BLaER1 treated with 17β-estradiol and CSF1 and Interleukin-3, amounts not matched to agents 10 nM and 100 nM (cell line): Measurements from ENCODE around the gene TBX3.
A peak's percentile ranks its signal among the peaks of the same experiment; 100 is the strongest.
"Not testable (repeated sequence)": the region's sequence is repeated elsewhere in the genome, so short reads cannot be mapped to it uniquely, and the experiment has no call there.

Experiments
- H3K27ac ChIP-seq, 11 experiments: shearing (Covaris generic); formaldehyde crosslinking; 2 replicates each; pipeline ENCODE4 v1.8.1; 2022
- H3K27me3 ChIP-seq, 11 experiments: shearing (Covaris generic); formaldehyde crosslinking; 2 replicates each; pipeline ENCODE4 v1.8.1; 2022
- H3K36me3 ChIP-seq, 11 experiments: shearing (Covaris generic); formaldehyde crosslinking; 2 replicates each; pipeline ENCODE4 v1.8.1; 2022
- H3K4me1 ChIP-seq, 10 experiments: shearing (Covaris generic); formaldehyde crosslinking; 2 replicates each; pipeline ENCODE4 v1.8.1; 2022
- H3K4me2 ChIP-seq, 11 experiments: shearing (Covaris generic); formaldehyde crosslinking; 2 replicates each; pipeline ENCODE4 v1.8.1; 2022
- H3K4me3 ChIP-seq, 10 experiments: shearing (Covaris generic); formaldehyde crosslinking; 2 replicates each; pipeline ENCODE4 v1.8.1; 2022
- H3K9ac ChIP-seq, 11 experiments: shearing (Covaris generic); formaldehyde crosslinking; 2 replicates each; pipeline ENCODE4 v1.8.1; 2022
- H3K9me3 ChIP-seq, 11 experiments: shearing (Covaris generic); formaldehyde crosslinking; replicated peaks in 1 of 11; 2 replicates each; pipeline ENCODE4 v1.8.1; 2022
- H4K20me1 ChIP-seq, 11 experiments: shearing (Covaris generic); formaldehyde crosslinking; 2 replicates each; pipeline ENCODE4 v1.8.1; 2022
- Cebpa-rat ChIP-seq, 11 experiments: shearing (Covaris generic); IDR thresholded peaks; 2 replicates each; pipeline ENCODE4 v1.8.1; 2022

TBX3 gene

DNA sequence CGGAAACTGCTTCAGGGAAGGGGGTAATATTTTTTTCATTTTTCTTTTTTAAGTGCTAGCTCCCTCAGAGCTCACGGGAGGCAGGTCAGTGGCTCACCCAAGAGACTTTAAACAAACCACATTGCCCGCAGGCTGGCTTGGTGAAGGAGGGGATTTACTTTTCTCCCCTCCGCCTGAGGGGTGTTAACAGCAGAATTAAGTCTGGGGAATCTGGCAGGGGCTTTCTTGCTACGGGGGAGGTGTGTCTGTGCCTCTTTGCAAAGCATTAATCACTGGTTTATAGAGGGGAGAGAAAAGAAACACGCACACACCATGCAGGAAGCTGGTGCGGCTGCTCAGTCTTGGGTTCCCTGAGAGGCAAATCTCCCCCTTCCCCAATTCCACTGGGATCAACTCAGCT lies 26.2 kb upstream of the TBX3 start:
- Histone ChIP-seq H3K4me2 (peak overlapping the region in 7 of 11 experiments; percentile 30 to 57 (median 44); a peak in 14 of 22 replicates), H3K4me3 (no peak overlapping the region), H3K4me1 (peaks cover 0 to 10% (median 7%) of the 10 kb centered on the region in 10 experiments; a peak in 12 of 20 replicates), H3K9ac (no peak overlapping the region), H3K27ac (no peak overlapping the region), H3K36me3 (no peaks in the 10 kb centered on the region), H4K20me1 (peaks cover 0 to 4% (median 0%) of the 10 kb centered on the region in 11 experiments; a peak in 2 of 22 replicates), H3K27me3 (peaks cover 0 to 28% (median 15%) of the 10 kb centered on the region in 11 experiments; a peak in 16 of 22 replicates), H3K9me3 (peaks cover 5 to 9% (median 7%) of the 10 kb centered on the region in 11 experiments; a peak in 19 of 22 replicates)
- TF ChIP-seq Cebpa-rat (IDR thresholded peaks at IDR 0.05) = no peak

DNA sequence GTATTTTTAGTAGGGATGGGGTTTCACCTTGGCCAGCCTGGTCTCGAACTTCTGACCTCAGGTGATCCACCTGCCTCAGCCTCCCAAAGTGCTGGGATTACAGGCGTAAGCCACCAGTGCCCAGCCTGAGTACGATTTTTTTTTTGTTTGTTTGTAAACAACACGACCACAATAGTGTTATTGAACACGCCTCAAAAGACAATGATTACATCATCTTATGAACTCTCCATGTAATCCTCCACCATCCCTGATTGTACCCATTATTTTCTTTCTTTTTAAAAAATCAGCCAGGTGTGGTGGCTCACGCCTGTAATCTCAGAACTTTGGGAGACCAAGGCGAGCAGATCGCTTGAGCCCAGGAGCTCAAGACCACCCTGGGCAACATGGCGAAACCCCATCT lies 25.1 kb upstream of the TBX3 start:
- Histone ChIP-seq H3K27me3 (peaks cover 5 to 38% (median 25%) of the 10 kb centered on the region in 11 experiments), H3K9ac (no peak overlapping the region), H3K4me3 (no peak overlapping the region), H3K27ac (no peak overlapping the region), H3K4me1 (peaks cover 0 to 10% (median 7%) of the 10 kb centered on the region in 10 experiments; a peak in 12 of 20 replicates), H3K36me3 (no peaks in the 10 kb centered on the region), H4K20me1 (peaks cover 0 to 4% (median 0%) of the 10 kb centered on the region in 11 experiments; a peak in 5 of 22 replicates), H3K9me3 (peaks cover 5 to 9% (median 7%) of the 10 kb centered on the region in 11 experiments; a peak in 19 of 22 replicates), H3K4me2 (no peak overlapping the region)
- TF ChIP-seq Cebpa-rat (IDR thresholded peaks at IDR 0.05) = no peak

DNA sequence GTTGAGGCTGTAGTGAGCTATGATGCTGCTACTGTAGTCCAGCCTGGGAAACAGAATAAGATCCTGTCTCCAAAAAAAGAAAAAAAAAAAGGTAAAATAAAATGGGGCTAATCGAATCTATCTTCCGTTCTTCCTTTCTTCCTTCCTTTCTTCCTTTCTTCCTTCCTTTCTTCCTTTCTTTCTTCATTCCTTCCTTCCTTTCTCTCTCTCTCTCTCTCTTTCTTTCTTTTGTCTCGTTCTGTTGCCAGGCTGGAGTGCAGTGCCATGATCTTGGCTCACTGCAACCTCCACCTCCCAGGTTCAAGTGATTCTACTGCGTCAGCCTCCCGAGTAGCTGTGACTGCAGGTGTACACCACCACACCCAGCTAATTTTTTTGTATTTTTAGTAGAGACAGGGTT lies 24.6 kb upstream of the TBX3 start:
- H3K9me3 ChIP-seq, H3K27ac ChIP-seq, H3K4me3 ChIP-seq, H4K20me1 ChIP-seq, H3K36me3 ChIP-seq, H3K9ac ChIP-seq, H3K4me2 ChIP-seq, H3K4me1 ChIP-seq: not testable (repeated sequence)
- peaks cover 10 to 43% (median 31%) of the 10 kb centered on the region in 11 experiments for H3K27me3 ChIP-seq

DNA sequence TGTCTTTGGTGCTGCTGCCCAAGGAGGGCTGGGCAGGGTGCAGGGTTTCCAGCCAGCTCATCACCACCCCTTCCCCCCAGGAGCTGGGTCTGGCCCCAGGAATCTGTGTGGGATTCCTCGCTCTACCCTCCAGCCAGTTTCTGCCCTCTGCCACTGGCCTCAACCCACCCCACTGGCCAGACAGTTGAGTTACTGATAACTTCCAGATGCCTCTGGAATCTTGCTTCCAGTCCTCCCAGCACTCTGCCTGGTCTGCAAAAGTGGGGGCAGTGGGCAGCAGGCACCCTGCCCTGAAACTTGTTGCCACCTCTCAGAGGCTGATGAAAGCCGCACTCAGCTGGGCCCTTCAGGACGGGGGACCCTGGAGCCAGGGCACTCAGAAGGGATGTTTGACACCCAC lies 20.1 kb upstream of the TBX3 start:
- TF ChIP-seq Cebpa-rat (IDR thresholded peaks at IDR 0.05) = no peak
- H3K27ac ChIP-seq = no peak overlapping the region
- peaks cover 0 to 36% (median 27%) of the 10 kb centered on the region in 11 experiments; a peak in 15 of 22 replicates for H4K20me1 ChIP-seq
- H3K9me3 ChIP-seq = no peaks in the 10 kb centered on the region
- no peak overlapping the region for H3K4me3 ChIP-seq
- no peaks in the 10 kb centered on the region for H3K36me3 ChIP-seq
- H3K4me1 ChIP-seq = peaks cover 9 to 23% (median 19%) of the 10 kb centered on the region in 10 experiments
- peaks cover 55 to 73% (median 63%) of the 10 kb centered on the region in 11 experiments for H3K27me3 ChIP-seq
- no peak overlapping the region for H3K9ac ChIP-seq
- no peak overlapping the region for H3K4me2 ChIP-seq

DNA sequence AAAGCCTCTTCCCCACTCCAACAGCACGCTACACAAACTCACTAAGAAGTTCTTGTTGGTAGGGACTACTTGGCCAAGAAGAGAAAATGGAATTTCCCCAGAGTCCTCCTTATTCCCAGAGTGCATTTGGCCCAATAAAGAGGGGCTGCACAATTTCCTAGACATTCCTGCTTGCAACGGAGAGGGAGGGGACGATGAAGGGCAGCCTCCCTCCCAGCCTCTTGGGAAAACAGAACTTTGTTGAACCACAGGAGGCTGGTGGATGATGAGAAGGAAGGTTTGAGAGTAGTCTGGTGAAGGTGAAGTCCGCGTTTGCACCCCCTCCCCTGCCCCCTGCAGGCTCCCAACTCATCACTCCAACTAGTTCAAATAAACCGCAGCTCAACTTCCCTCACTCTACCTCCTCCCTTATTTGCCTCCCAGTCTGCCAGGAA lies 19.1 kb upstream of the TBX3 start:
- no peak overlapping the region for H3K9ac ChIP-seq
- H4K20me1 ChIP-seq = peaks cover 0 to 45% (median 30%) of the 10 kb centered on the region in 11 experiments; a peak in 16 of 22 replicates
- no peaks in the 10 kb centered on the region for H3K36me3 ChIP-seq
- peak overlapping the region in 4 of 11 experiments; percentile 8 to 41 (median 16); a peak in 6 of 22 replicates for H3K4me2 ChIP-seq
- peaks cover 65 to 83% (median 74%) of the 10 kb centered on the region in 11 experiments for H3K27me3 ChIP-seq
- H3K4me3 ChIP-seq = no peak overlapping the region
- no peak overlapping the region for H3K27ac ChIP-seq
- H3K4me1 ChIP-seq = peaks cover 9 to 23% (median 19%) of the 10 kb centered on the region in 10 experiments
- no peak for TF ChIP-seq Cebpa-rat (IDR thresholded peaks at IDR 0.05)
- H3K9me3 ChIP-seq = 0 out of 22 replicates have a peak, but pooled peaks cover 0 to 4% (median 3%) of the 10 kb centered on the region in 11 experiments

DNA sequence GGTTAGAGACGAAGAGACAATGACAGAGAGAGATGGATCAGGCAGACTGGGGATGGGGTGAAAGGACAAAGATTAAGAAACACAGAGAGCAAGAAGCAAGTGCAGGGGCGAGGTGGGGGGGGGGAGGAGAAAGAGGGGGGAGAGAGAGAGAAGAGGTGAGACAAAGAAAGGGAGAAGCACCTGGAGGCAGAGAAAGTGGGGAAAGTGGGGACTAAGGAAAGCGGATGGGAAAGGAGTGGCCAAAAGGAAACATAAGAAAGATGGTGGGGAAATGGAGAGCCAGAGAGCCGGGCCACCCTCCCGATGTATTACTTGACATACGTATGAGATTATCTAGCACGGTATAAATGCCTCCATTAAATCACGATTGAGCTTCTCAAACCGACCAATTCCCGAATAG lies 18.5 kb upstream of the TBX3 start:
- H3K27me3 ChIP-seq = peaks cover 71 to 89% (median 80%) of the 10 kb centered on the region in 11 experiments
- no peaks in the 10 kb centered on the region for H3K36me3 ChIP-seq
- peaks cover 9 to 23% (median 19%) of the 10 kb centered on the region in 10 experiments for H3K4me1 ChIP-seq
- no peak overlapping the region for H3K4me3 ChIP-seq
- H4K20me1 ChIP-seq = peaks cover 0 to 51% (median 31%) of the 10 kb centered on the region in 11 experiments; a peak in 16 of 22 replicates
- peak overlapping the region in 4 of 11 experiments; percentile 8 to 41 (median 16); a peak in 3 of 22 replicates for H3K4me2 ChIP-seq
- H3K27ac ChIP-seq = no peak overlapping the region
- TF ChIP-seq Cebpa-rat (IDR thresholded peaks at IDR 0.05) = no peak
- H3K9ac ChIP-seq = no peak overlapping the region
- H3K9me3 ChIP-seq = peaks cover 0 to 10% (median 4%) of the 10 kb centered on the region in 11 experiments; a peak in 3 of 22 replicates

DNA sequence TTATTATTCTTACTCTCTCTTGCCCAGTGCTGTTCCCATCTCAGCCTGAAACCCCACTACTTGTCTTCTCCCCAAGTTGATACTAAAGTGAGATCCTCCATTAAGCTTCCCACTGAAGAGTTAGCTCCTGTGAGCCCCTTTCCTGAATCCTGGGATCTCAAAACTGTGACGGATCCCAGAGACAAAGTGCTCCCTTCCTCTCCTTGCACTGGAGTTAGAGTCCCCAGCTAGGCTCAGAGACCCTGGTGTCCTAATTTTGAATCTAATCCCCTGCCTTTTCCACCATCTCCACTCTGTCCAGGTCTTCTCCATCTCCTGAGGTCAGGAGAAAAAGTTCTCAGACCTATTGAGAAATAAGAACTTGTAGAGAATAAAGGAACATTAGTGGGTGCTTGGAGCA lies 17.6 kb upstream of the TBX3 start:
- H3K4me3 ChIP-seq = no peak overlapping the region
- TF ChIP-seq Cebpa-rat (IDR thresholded peaks at IDR 0.05) = no peak
- H3K4me1 ChIP-seq = peaks cover 9 to 23% (median 19%) of the 10 kb centered on the region in 10 experiments
- peaks cover 0 to 60% (median 35%) of the 10 kb centered on the region in 11 experiments; a peak in 16 of 22 replicates for H4K20me1 ChIP-seq
- H3K9ac ChIP-seq = no peak overlapping the region
- H3K4me2 ChIP-seq = no peak overlapping the region
- no peaks in the 10 kb centered on the region for H3K36me3 ChIP-seq
- no peak overlapping the region for H3K27ac ChIP-seq
- H3K9me3 ChIP-seq = peaks cover 0 to 16% (median 10%) of the 10 kb centered on the region in 11 experiments; a peak in 3 of 22 replicates
- H3K27me3 ChIP-seq = peaks cover 80 to 98% (median 87%) of the 10 kb centered on the region in 11 experiments

DNA sequence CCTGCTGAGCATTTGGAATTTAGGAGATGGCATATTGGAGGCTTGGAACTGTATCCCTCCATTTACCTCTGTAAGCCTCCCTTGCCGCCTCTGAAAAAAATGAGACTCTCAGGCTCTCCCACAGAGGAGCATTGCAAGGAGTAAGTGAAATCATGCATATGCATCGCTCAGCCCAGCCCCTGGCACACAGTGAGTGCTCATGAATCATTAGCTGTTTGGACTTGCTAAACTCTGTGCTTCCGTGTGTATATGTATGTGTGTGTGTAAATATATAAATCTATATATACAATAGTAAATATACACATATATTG lies 17.1 kb upstream of the TBX3 start:
- H3K4me1 ChIP-seq = peaks cover 9 to 23% (median 19%) of the 10 kb centered on the region in 10 experiments
- peaks cover 85 to 98% (median 92%) of the 10 kb centered on the region in 11 experiments for H3K27me3 ChIP-seq
- H3K4me3 ChIP-seq = no peak overlapping the region
- H3K4me2 ChIP-seq = peak overlapping the region in 2 of 11 experiments; percentile 74; a peak in 3 of 22 replicates
- H3K27ac ChIP-seq = no peak overlapping the region
- no peak for TF ChIP-seq Cebpa-rat (IDR thresholded peaks at IDR 0.05)
- H3K9ac ChIP-seq = no peak overlapping the region
- peaks cover 0 to 64% (median 35%) of the 10 kb centered on the region in 11 experiments; a peak in 16 of 22 replicates for H4K20me1 ChIP-seq
- no peaks in the 10 kb centered on the region for H3K36me3 ChIP-seq
- peaks cover 0 to 16% (median 10%) of the 10 kb centered on the region in 11 experiments; a peak in 4 of 22 replicates for H3K9me3 ChIP-seq

DNA sequence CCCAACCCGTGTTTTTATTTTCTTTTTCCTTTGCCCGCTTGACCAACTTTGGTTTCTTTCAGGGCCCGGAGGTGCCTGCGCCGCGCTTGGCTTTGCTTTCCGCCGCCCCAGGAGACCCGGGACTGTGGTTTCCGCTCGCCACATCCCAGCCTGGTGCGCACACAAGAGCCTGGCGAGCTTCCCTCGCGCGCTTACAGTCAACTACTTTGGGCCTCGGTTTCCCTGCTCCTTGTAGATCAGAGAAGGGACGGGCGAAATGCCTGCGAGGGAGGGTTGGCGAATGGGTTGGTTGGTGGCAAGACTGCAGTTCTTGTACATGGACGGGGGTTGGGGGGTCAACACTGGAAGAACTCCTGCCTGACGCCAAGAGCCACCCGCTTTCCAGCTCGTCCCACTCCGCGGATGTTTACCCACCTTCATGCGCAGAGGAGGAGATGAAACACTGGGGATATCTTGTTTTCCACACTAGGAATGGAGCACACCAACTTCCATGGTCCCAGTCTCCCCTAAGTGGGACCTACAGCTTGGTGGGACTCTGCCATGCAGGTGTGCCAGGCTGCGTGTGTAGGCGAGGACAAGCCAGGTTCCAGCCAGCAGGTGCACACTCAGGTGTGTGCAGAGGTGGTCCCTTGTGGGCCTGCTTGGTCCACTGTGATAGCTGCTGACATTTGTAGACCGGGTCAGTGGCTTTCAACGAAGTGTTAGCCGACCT lies 16.6 kb upstream of the TBX3 start:
- Histone ChIP-seq H3K4me1 (peaks cover 9 to 23% (median 19%) of the 10 kb centered on the region in 10 experiments), H3K27me3 (peaks cover 90 to 100% (median 97%) of the 10 kb centered on the region in 11 experiments), H4K20me1 (peaks cover 0 to 68% (median 35%) of the 10 kb centered on the region in 11 experiments; a peak in 16 of 22 replicates), H3K9me3 (peaks cover 0 to 16% (median 10%) of the 10 kb centered on the region in 11 experiments; a peak in 4 of 22 replicates), H3K4me3 (peak overlapping the region in 9 of 10 experiments; percentile 11 to 47 (median 32); a peak in 13 of 20 replicates), H3K27ac (no peak overlapping the region), H3K9ac (no peak overlapping the region), H3K36me3 (no peaks in the 10 kb centered on the region), H3K4me2 (peak overlapping the region; percentile 62 to 85 (median 74))
- TF ChIP-seq Cebpa-rat (IDR thresholded peaks at IDR 0.05) = no peak
